ENCODE results near the gene SHOC2. TPM values are rescaled to one million over a fixed set of nuclear protein-coding genes. Genes with fewer than 3 reads are reported as not detected.

Gene SHOC2
- total and polyA plus RNA-seq, 2 experiments from 2014 or later: 23.3 to 33.3 TPM

- H3K9me2 ChIP-seq (ENCODE audit: insufficient read depth): no peaks in the 10 kb centered on the region
- no peak overlapping the region for H3K4me3 Mint-ChIP-seq
- H3K27me3 Mint-ChIP-seq (ENCODE audit: insufficient read depth, low read depth, poor library complexity): no peaks in the 10 kb centered on the region
- no peaks in the 10 kb centered on the region for H3K27me3 ChIP-seq (ENCODE audit: insufficient read depth)
- H3K4me2 ChIP-seq: no peak overlapping the region
- H2AFZ ChIP-seq: no peak overlapping the region
- no peak overlapping the region for H3K27ac ChIP-seq (ENCODE audit: low read depth)
- no peaks in the 10 kb centered on the region for H3K4me1 Mint-ChIP-seq
- ATAC-seq: no peak
- no peak for DNase-seq (ENCODE audit: low spot score)
- H3K36me3 ChIP-seq (ENCODE audit: insufficient read depth): no peaks in the 10 kb centered on the region
- H3K9me3 Mint-ChIP-seq: no peaks in the 10 kb centered on the region
- peaks cover 12% of the 10 kb centered on the region for H3K36me3 Mint-ChIP-seq (ENCODE audit: low read depth)
- no peaks in the 10 kb centered on the region for H3K4me1 ChIP-seq (ENCODE audit: insufficient read depth)
- H3K79me2 ChIP-seq (replicated peaks; ENCODE audit: insufficient read depth): peaks cover 17% of the 10 kb centered on the region; the same call in 1 of the 2 replicates
- no peak overlapping the region for H3K4me3 ChIP-seq
- TF ChIP-seq STAT1 (IDR thresholded peaks at IDR 0.05; ENCODE audit: unreplicated experiment) (no peak), CTCF (conservative IDR thresholded peaks at IDR 0.05; ENCODE audit: low read depth in 2 of 2) (no peak), POLR2AphosphoS5 (IDR thresholded peaks at IDR 0.05; ENCODE audit: low read depth) (no peak), ZNF331 (CRISPR knock-in tag; IDR thresholded peaks at IDR 0.05; ENCODE audit: low read depth) (no peak)
- H3F3A ChIP-seq (replicated peaks; ENCODE audit: low read depth): no peaks in the 10 kb centered on the region
- H3K27ac Mint-ChIP-seq: no peak overlapping the region
- H4K20me1 ChIP-seq (replicated peaks; ENCODE audit: insufficient read depth): no peaks in the 10 kb centered on the region
Measured at GRCh38 chr10:110993024-110993693, 73.8 kb downstream of the SHOC2 start.

- DNase-seq (ENCODE audit: low spot score) (no peak), ATAC-seq (no peak)
- TF ChIP-seq REST (IDR thresholded peaks at IDR 0.05; ENCODE audit: unreplicated experiment) (no peak), EZH2 (IDR thresholded peaks at IDR 0.05; ENCODE audit: low read depth, unreplicated experiment) (no peak), EZH2phosphoT487 (IDR thresholded peaks at IDR 0.05; ENCODE audit: unreplicated experiment) (no peak), NANOG (IDR thresholded peaks at IDR 0.05; ENCODE audit: borderline replicate concordance) (no peak)
- no peak overlapping the region for H3K27ac ChIP-seq (ENCODE audit: low read depth)
- H3K4me1 Mint-ChIP-seq: no peaks in the 10 kb centered on the region
- H3K79me2 ChIP-seq (replicated peaks; ENCODE audit: insufficient read depth): 0 out of 2 replicates have a peak, but pooled peaks cover 9% of the 10 kb centered on the region
- H3K9me2 ChIP-seq (ENCODE audit: insufficient read depth): no peaks in the 10 kb centered on the region
- no peaks in the 10 kb centered on the region for H4K20me1 ChIP-seq (replicated peaks; ENCODE audit: insufficient read depth)
- peaks cover 8% of the 10 kb centered on the region for H3K36me3 Mint-ChIP-seq (ENCODE audit: low read depth)
- H3K27me3 Mint-ChIP-seq (ENCODE audit: insufficient read depth, low read depth, poor library complexity): no peaks in the 10 kb centered on the region
- no peaks in the 10 kb centered on the region for H3K9me3 Mint-ChIP-seq
- H3K36me3 ChIP-seq (ENCODE audit: insufficient read depth): no peaks in the 10 kb centered on the region
- no peak overlapping the region for H3K4me3 Mint-ChIP-seq
- no peak overlapping the region for H3K4me3 ChIP-seq
- H3K27me3 ChIP-seq (ENCODE audit: insufficient read depth): no peaks in the 10 kb centered on the region
- H3K4me1 ChIP-seq (ENCODE audit: insufficient read depth): no peaks in the 10 kb centered on the region
- no peak overlapping the region for H3K27ac Mint-ChIP-seq
- no peaks in the 10 kb centered on the region for H3F3A ChIP-seq (replicated peaks; ENCODE audit: low read depth)
- no peak overlapping the region for H2AFZ ChIP-seq
- H3K4me2 ChIP-seq: no peak overlapping the region
Measured at GRCh38 chr10:110994406-110995086, 75.1 kb downstream of the SHOC2 start.
